A673 (cell line): ENCODE data around the gene CCT8. TPM values are rescaled to one million over a fixed set of nuclear protein-coding genes. Genes with fewer than 3 reads are reported as not detected.

Source experiments
- BruUV-seq: library from RNA; stranded (reverse); fragments of 400-500 nt; replicated peaks from 2 replicates; lab custom pipeline; 2021; lab: Mats Ljungman, UMichigan
- CTCF ChIA-PET: fragments of 300-600 bp; sonication (Branson Sonifier 250); formaldehyde crosslinking; loops from one replicate; lab custom pipeline; 2022; ENCODE audit warnings: antibody characterized with exemption; lab: Charles Lee
- POLR2A ChIA-PET: fragments of 300-600 bp; sonication (Branson Sonifier 250); formaldehyde crosslinking; loops from one replicate; lab custom pipeline; 2022; ENCODE audit warnings: antibody characterized with exemption; ENCODE audit not compliant: low non-redundant PET; lab: Charles Lee
- DNase-seq: peaks from one replicate; pipeline ENCODE4 v3.0.0-alpha.2; 2015; ENCODE audit warnings: low spot score
- H3K27ac ChIP-seq: fragments of 200-600 bp; sonication (generic); 2 replicates; pipeline ENCODE4 v1.5.1; 2016; ENCODE audit warnings: mixed run types, low read depth, mild to moderate bottlenecking, mixed read lengths, antibody characterized with exemption, low read length; ENCODE audit not compliant: poor library complexity, severe bottlenecking
- H3K27me3 ChIP-seq: fragments of 200-600 bp; sonication (generic); replicated peaks from 2 replicates; pipeline ENCODE4 v1.6.1; 2017; ENCODE audit warnings: mixed run types, low read depth, mild to moderate bottlenecking, mixed read lengths, antibody characterized with exemption, low read length; ENCODE audit not compliant: insufficient read depth, poor library complexity
- H3K36me3 ChIP-seq: fragments of 200-600 bp; sonication (generic); 2 replicates; pipeline ENCODE4 v1.6.1; 2016; ENCODE audit warnings: mixed run types, mild to moderate bottlenecking, mixed read lengths, antibody characterized with exemption, low read length; ENCODE audit not compliant: insufficient read depth, poor library complexity, severe bottlenecking
- H3K4me1 ChIP-seq: fragments of 200-600 bp; sonication (generic); 2 replicates; pipeline ENCODE4 v1.6.1; 2017; ENCODE audit warnings: mixed run types, mild to moderate bottlenecking, mixed read lengths, antibody characterized with exemption, low read length; ENCODE audit not compliant: insufficient read depth, poor library complexity, severe bottlenecking
- H3K4me3 ChIP-seq: fragments of 200-600 bp; sonication (generic); 2 replicates; pipeline ENCODE4 v1.5.1; 2016; ENCODE audit warnings: low read depth, mixed run types, mild to moderate bottlenecking, mixed read lengths, low read length; ENCODE audit not compliant: poor library complexity, severe bottlenecking
- H3K9me3 ChIP-seq: fragments of 200-600 bp; sonication (generic); 2 replicates; pipeline ENCODE4 v1.6.1; 2016; ENCODE audit warnings: mixed run types, low read depth, mild to moderate bottlenecking, mixed read lengths, antibody characterized with exemption, low read length; ENCODE audit not compliant: poor library complexity, severe bottlenecking
- CTCF ChIP-seq: fragments of 300-800, 200-600 bp; sonication (generic); conservative IDR thresholded peaks from 2 replicates; pipeline ENCODE4 v1.5.1; 2017; ENCODE audit warnings: low read depth, mild to moderate bottlenecking, antibody characterized with exemption, low read length, moderate library complexity, mixed read lengths
- EZH2 ChIP-seq: fragments of 200-600 bp; sonication (generic); IDR thresholded peaks from 2 replicates; pipeline ENCODE4 v1.6.1; 2017; ENCODE audit warnings: borderline replicate concordance, low read depth, mild to moderate bottlenecking, mixed read lengths, antibody characterized with exemption, low read length; ENCODE audit not compliant: poor library complexity, severe bottlenecking
- intact Hi-C: fragments of 100-400 bp; cut with micrococcal nuclease; formaldehyde crosslinking; loops from one replicate; pipeline ENCODE4 v1.10.0; 2022; ENCODE audit not compliant: unreplicated experiment
- total RNA-seq: library from RNA; stranded (reverse); gene quantifications from 2 replicates; pipeline ENCODE4 v1.2.3, GENCODE V29; 2021

CCT8 gene
- total RNA-seq, 1 experiment from 2014 or later, result 415 TPM

- ChIA-PET POLR2A (interaction anchor here (0.6 kb wide), 1 partner anchor 44 kb away, joined by 3 read pairs; no protein-coding TSS in a partner anchor), CTCF (no interaction called here)
- no peaks in the 10 kb centered on the region for H3K9me3 ChIP-seq
- intact Hi-C loops, result no loop called here
- TF ChIP-seq CTCF (no peak), EZH2 (no peak)
- H3K4me3 ChIP-seq, result peak overlapping the region; percentile 81
- DNase-seq, result peak; percentile 25
- peaks cover 10% of the 10 kb centered on the region for H3K4me1 ChIP-seq
- no peaks in the 10 kb centered on the region for H3K27me3 ChIP-seq
- H3K36me3 ChIP-seq, result peaks cover 30% of the 10 kb centered on the region
- H3K27ac ChIP-seq, result peak overlapping the region; percentile 94
- no TSS peak for BruUV-seq
These were observed 601 bp downstream of the CCT8 start for GRCh38 chr21:29072873-29073221.

- no peaks in the 10 kb centered on the region for H3K27me3 ChIP-seq
- no TSS peak for BruUV-seq
- no peak for DNase-seq
- peaks cover 98% of the 10 kb centered on the region for H3K36me3 ChIP-seq
- no peaks in the 10 kb centered on the region for H3K9me3 ChIP-seq
- H3K27ac ChIP-seq, result no peak overlapping the region
- intact Hi-C loops, result no loop called here
- ChIA-PET POLR2A (no interaction called here), CTCF (no interaction called here)
- no peaks in the 10 kb centered on the region for H3K4me1 ChIP-seq
- no peak for TF ChIP-seq CTCF
- no peak for TF ChIP-seq EZH2
- no peak overlapping the region for H3K4me3 ChIP-seq
These were observed 8.5 kb downstream of the CCT8 start for GRCh38 chr21:29064850-29065481.

- POLR2A ChIA-PET, result interaction anchor here (0.6 kb wide), 1 partner anchor 13 kb away, joined by 3 read pairs; no protein-coding TSS in a partner anchor
- intact Hi-C loops, result no loop called here
- no peaks in the 10 kb centered on the region for H3K27me3 ChIP-seq
- DNase-seq, result no peak
- TF ChIP-seq EZH2 (no peak), CTCF (no peak)
- no peak overlapping the region for H3K27ac ChIP-seq
- no TSS peak for BruUV-seq
- no peaks in the 10 kb centered on the region for H3K4me1 ChIP-seq
- no peaks in the 10 kb centered on the region for H3K9me3 ChIP-seq
- CTCF ChIA-PET, result no interaction called here
- H3K4me3 ChIP-seq, result no peak overlapping the region
- peaks cover 90% of the 10 kb centered on the region for H3K36me3 ChIP-seq
These were observed 16.9 kb downstream of the CCT8 start for GRCh38 chr21:29056538-29057050.
